NCI-H1105 treated with DMSO at 0.1 percent for 48 hours (cell line): Measurements from ENCODE around the gene CEMIP2.

Experiments
- DNase-seq: peaks from one replicate; lab custom pipeline; 2025; lab: John Stamatoyannopoulos, UW

Gene CEMIP2

GRCh38 chr9:71746023-71746757 lies 22.1 kb downstream of the CEMIP2 start:
- no peak for DNase-seq

GRCh38 chr9:71744754-71745521 lies 23.4 kb downstream of the CEMIP2 start:
- DNase-seq, result no peak

GRCh38 chr9:71743882-71744281 lies 24.4 kb downstream of the CEMIP2 start:
- DNase-seq, result no peak

- DNase-seq, result no peak
These were observed 25.1 kb downstream of the CEMIP2 start for GRCh38 chr9:71743217-71743705.

GRCh38 chr9:71742703-71743102 lies 25.6 kb downstream of the CEMIP2 start:
- DNase-seq, result no peak

GRCh38 chr9:71741926-71742648 lies 26.2 kb downstream of the CEMIP2 start:
- DNase-seq, result no peak

- DNase-seq, result no peak
These were observed 28.1 kb downstream of the CEMIP2 start for GRCh38 chr9:71740199-71740598.

GRCh38 chr9:71737455-71737854 lies 30.9 kb downstream of the CEMIP2 start:
- DNase-seq, result no peak

- DNase-seq, result no peak
These were observed 32.1 kb downstream of the CEMIP2 start for GRCh38 chr9:71736236-71736635.

- no peak for DNase-seq
These were observed 33.4 kb downstream of the CEMIP2 start for GRCh38 chr9:71734950-71735349.

GRCh38 chr9:71733176-71733575 lies 35.1 kb downstream of the CEMIP2 start:
- no peak for DNase-seq

- DNase-seq, result no peak
These were observed 38.3 kb downstream of the CEMIP2 start for GRCh38 chr9:71729816-71730526.

GRCh38 chr9:71726723-71727122 lies 41.6 kb downstream of the CEMIP2 start:
- DNase-seq, result no peak

- DNase-seq, result no peak
These were observed 42.5 kb downstream of the CEMIP2 start for GRCh38 chr9:71725590-71726338.

GRCh38 chr9:71721855-71722254 lies 46.5 kb downstream of the CEMIP2 start:
- DNase-seq, result no peak

- DNase-seq, result no peak
These were observed 48.8 kb downstream of the CEMIP2 start for GRCh38 chr9:71719562-71719961.

GRCh38 chr9:71719088-71719487 lies 49.2 kb downstream of the CEMIP2 start:
- DNase-seq, result no peak

GRCh38 chr9:71716138-71716909 lies 52.0 kb downstream of the CEMIP2 start:
- no peak for DNase-seq

- no peak for DNase-seq
These were observed 57.5 kb downstream of the CEMIP2 start for GRCh38 chr9:71710856-71711255.

GRCh38 chr9:71710201-71710600 lies 58.1 kb downstream of the CEMIP2 start:
- DNase-seq, result no peak
